Loucy (cell line): ENCODE data around the gene NPDC1.

ENCODE experiments used
- H2AFZ ChIP-seq: fragments of 200-600 bp; sonication (generic); 2 replicates; pipeline ENCODE4 v1.6.0; 2016; ENCODE audit warnings: antibody characterized with exemption, mild to moderate bottlenecking, low read length, moderate library complexity
- H3F3A ChIP-seq: fragments of 200-600 bp; 2 replicates; pipeline ENCODE4 v1.6.0; 2016; ENCODE audit warnings: antibody characterized with exemption, low read depth, mild to moderate bottlenecking
- H3K27me3 ChIP-seq: fragments of 200-600 bp; sonication (generic); 2 replicates; pipeline ENCODE4 v1.6.1; 2014; ENCODE audit warnings: low read length, mild to moderate bottlenecking; ENCODE audit not compliant: insufficient read depth, poor library complexity, severe bottlenecking
- H3K36me3 ChIP-seq: fragments of 200-600 bp; sonication (generic); 2 replicates; pipeline ENCODE4 v1.6.1; 2016; ENCODE audit warnings: low read length; ENCODE audit not compliant: insufficient read depth
- H3K4me1 ChIP-seq: fragments of 200-600 bp; sonication (generic); 2 replicates; pipeline ENCODE4 v1.5.1; 2014; ENCODE audit warnings: low read length, mild to moderate bottlenecking; ENCODE audit not compliant: insufficient read depth, poor library complexity, severe bottlenecking
- H3K4me2 ChIP-seq: fragments of 200-600 bp; sonication (generic); 2 replicates; pipeline ENCODE4 v1.6.0; 2014; ENCODE audit warnings: antibody characterized with exemption, low read length, low read depth, mild to moderate bottlenecking; ENCODE audit not compliant: poor library complexity, severe bottlenecking
- H3K4me3 ChIP-seq: fragments of 200-600 bp; sonication (generic); 2 replicates; pipeline ENCODE4 v1.5.1; 2014; ENCODE audit warnings: low read length, mild to moderate bottlenecking, mixed read lengths; ENCODE audit not compliant: poor library complexity, severe bottlenecking
- H3K79me2 ChIP-seq: fragments of 200-600 bp; sonication (generic); 2 replicates; pipeline ENCODE4 v1.6.1; 2014; ENCODE audit warnings: low read length; ENCODE audit not compliant: insufficient read depth
- H3K9ac ChIP-seq: fragments of 200-600 bp; sonication (generic); 2 replicates; pipeline ENCODE4 v1.6.0; 2014; ENCODE audit warnings: mild to moderate bottlenecking, low read depth, low read length, moderate library complexity; ENCODE audit not compliant: poor library complexity, severe bottlenecking
- H3K9me2 ChIP-seq: fragments of 200-600 bp; sonication (generic); replicated peaks from 2 replicates; pipeline ENCODE4 v1.6.1; 2016; ENCODE audit warnings: low read depth, low read length, mixed read lengths
- H3K9me3 ChIP-seq: fragments of 200-600 bp; sonication (generic); 2 replicates; pipeline ENCODE4 v1.6.1; 2014; ENCODE audit warnings: mild to moderate bottlenecking, antibody characterized with exemption, low read length, low read depth; ENCODE audit not compliant: insufficient read depth
- H4K20me1 ChIP-seq: fragments of 200-600 bp; sonication (generic); 2 replicates; pipeline ENCODE4 v1.6.0; 2014; ENCODE audit warnings: antibody characterized with exemption, low read length, mild to moderate bottlenecking; ENCODE audit not compliant: insufficient read depth, poor library complexity, severe bottlenecking
- CTCF ChIP-seq: fragments of 200-600 bp; sonication (generic); conservative IDR thresholded peaks from 2 replicates; pipeline ENCODE4 v1.5.1; 2014; ENCODE audit warnings: mild to moderate bottlenecking, antibody characterized with exemption, low read length
- EZH2phosphoT487 ChIP-seq: fragments of 200-600 bp; IDR thresholded peaks from 2 replicates; pipeline ENCODE4 v1.6.1; 2018; ENCODE audit warnings: antibody characterized with exemption, mild to moderate bottlenecking, moderate library complexity, borderline replicate concordance

The NPDC1 gene

DNA sequence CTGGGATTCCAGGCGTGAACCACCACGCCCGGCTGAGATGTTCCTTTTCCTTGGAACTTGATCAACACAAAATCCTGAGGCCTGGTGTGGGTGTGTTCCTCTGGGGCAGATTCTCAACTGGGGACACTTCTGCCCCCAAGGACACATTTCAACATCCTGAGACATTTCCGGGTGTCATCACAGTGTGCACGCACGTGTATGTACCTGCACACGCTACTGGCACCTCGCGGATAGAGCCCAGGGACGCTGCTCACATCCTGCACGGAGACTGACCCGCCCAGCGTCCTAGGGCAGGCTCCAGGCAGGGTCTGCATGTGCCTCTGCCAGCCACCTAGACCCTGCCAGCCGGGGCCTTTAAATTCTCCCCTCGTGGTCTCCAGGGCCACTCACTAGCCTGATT, 16.4 kb upstream of the NPDC1 start:
- Histone ChIP-seq H3K36me3 (peaks cover 9% of the 10 kb centered on the region; the same call in 1 of the 2 replicates), H2AFZ (no peak overlapping the region), H3F3A (no peaks in the 10 kb centered on the region; the same call in 1 of the 2 replicates), H3K4me3 (no peak overlapping the region), H3K27me3 (no peaks in the 10 kb centered on the region), H3K9ac (no peak overlapping the region), H3K4me2 (no peak overlapping the region), H3K9me2 (no peaks in the 10 kb centered on the region), H3K4me1 (peaks cover 3% of the 10 kb centered on the region), H4K20me1 (peaks cover 14% of the 10 kb centered on the region), H3K79me2 (peaks cover 19% of the 10 kb centered on the region), H3K9me3 (no peaks in the 10 kb centered on the region)
- TF ChIP-seq EZH2phosphoT487 (no peak), CTCF (no peak)

GRCh38 chr9:137058521-137059234, 12.7 kb upstream of the NPDC1 start:
- Histone ChIP-seq H4K20me1 (no peaks in the 10 kb centered on the region), H3K4me1 (no peaks in the 10 kb centered on the region)
- no peak for TF ChIP-seq CTCF

GRCh38 chr9:137057545-137057944, 11.6 kb upstream of the NPDC1 start:
- Histone ChIP-seq H3K27me3 (no peaks in the 10 kb centered on the region), H3F3A (no peaks in the 10 kb centered on the region; the same call in 1 of the 2 replicates), H3K9me2 (no peaks in the 10 kb centered on the region), H4K20me1 (no peaks in the 10 kb centered on the region), H2AFZ (no peak overlapping the region), H3K9ac (no peak overlapping the region), H3K4me2 (no peak overlapping the region), H3K4me1 (no peaks in the 10 kb centered on the region), H3K4me3 (no peak overlapping the region), H3K9me3 (no peaks in the 10 kb centered on the region), H3K79me2 (no peaks in the 10 kb centered on the region), H3K36me3 (no peaks in the 10 kb centered on the region)
- TF ChIP-seq EZH2phosphoT487 (no peak), CTCF (no peak)

More at GRCh38 chr9:137058521-137059234, 12.7 kb upstream of the NPDC1 start:
- Histone ChIP-seq H3K9ac (no peak overlapping the region), H3K27me3 (no peaks in the 10 kb centered on the region), H3K36me3 (no peaks in the 10 kb centered on the region), H3F3A (no peaks in the 10 kb centered on the region; the same call in 1 of the 2 replicates), H3K9me3 (no peaks in the 10 kb centered on the region), H3K79me2 (no peaks in the 10 kb centered on the region), H3K4me2 (no peak overlapping the region), H3K4me3 (no peak overlapping the region), H3K9me2 (no peaks in the 10 kb centered on the region), H2AFZ (no peak overlapping the region)
